Neuronal stem cell (in vitro differentiated cells): Measurements from ENCODE around the gene C1QB.
"Not testable (repeated sequence)": the region's sequence is repeated elsewhere in the genome, so short reads cannot be mapped to it uniquely, and the experiment has no call there.

Experiments used
- DNase-seq: peaks from one replicate; pipeline ENCODE4 v3.0.0-alpha.2; 2013; ENCODE audit warnings: low spot score
- H2AFZ ChIP-seq: one replicate; pipeline ENCODE4 v1.6.1; 2013; ENCODE audit warnings: mild to moderate bottlenecking, low read length, inconsistent platforms
- H2AK5ac ChIP-seq: 2 replicates; pipeline ENCODE4 v1.6.1; 2013; ENCODE audit warnings: low read depth, mild to moderate bottlenecking, inconsistent platforms, low read length, moderate library complexity, mixed read lengths
- H2BK120ac ChIP-seq: 2 replicates; pipeline ENCODE4 v1.6.1; 2013; ENCODE audit warnings: low read depth, mild to moderate bottlenecking, inconsistent platforms, low read length, moderate library complexity, mixed read lengths
- H2BK12ac ChIP-seq: one replicate; pipeline ENCODE4 v1.6.1; 2013; ENCODE audit warnings: low read length, inconsistent platforms
- H2BK15ac ChIP-seq: 2 replicates; pipeline ENCODE4 v1.6.1; 2013; ENCODE audit warnings: mild to moderate bottlenecking, low read length, inconsistent platforms, mixed read lengths
- H2BK5ac ChIP-seq: one replicate; pipeline ENCODE4 v1.6.1; 2013; ENCODE audit warnings: inconsistent platforms, mild to moderate bottlenecking, low read length, moderate library complexity
- H3K14ac ChIP-seq: one replicate; pipeline ENCODE4 v1.6.1; 2013; ENCODE audit warnings: low read length, inconsistent platforms
- H3K18ac ChIP-seq: 2 replicates; pipeline ENCODE4 v1.6.1; 2013; ENCODE audit warnings: low read length, inconsistent platforms
- H3K23ac ChIP-seq: 2 replicates; pipeline ENCODE4 v1.6.1; 2013; ENCODE audit warnings: low read depth, mild to moderate bottlenecking, mixed read lengths, low read length, inconsistent platforms; ENCODE audit not compliant: poor library complexity
- H3K27ac ChIP-seq: replicated peaks from 3 replicates; pipeline ENCODE4 v1.5.1; 2013; ENCODE audit warnings: low read length, inconsistent platforms
- H3K27me3 ChIP-seq, 3 experiments: 2 replicates each; pipeline ENCODE4 v1.6.1; 2013; ENCODE audit warnings: low read length in 3 of 3, mild to moderate bottlenecking in 2 of 3, inconsistent platforms in 1 of 3, low read depth in 1 of 3, mixed read lengths in 1 of 3, moderate library complexity in 1 of 3; ENCODE audit not compliant: control insufficient read depth in 3 of 3, insufficient read depth in 3 of 3
- H3K36me3 ChIP-seq, 2 donors: replicated peaks in 1 of 2; 2 replicates each; pipeline ENCODE4 v1.6.1; 2013; ENCODE audit warnings: low read length in 2 of 2; ENCODE audit not compliant: control insufficient read depth in 2 of 2, insufficient read depth in 2 of 2
- H3K4ac ChIP-seq: 2 replicates; pipeline ENCODE4 v1.6.1; 2013; ENCODE audit warnings: inconsistent platforms, mild to moderate bottlenecking, low read length, moderate library complexity
- H3K4me1 ChIP-seq, 2 donors: 1 replicate in 1 of 2; 2 replicates in 1 of 2; pipeline ENCODE4 v1.6.1; 2013; ENCODE audit warnings: low read length in 2 of 2, low read depth in 1 of 2; ENCODE audit not compliant: control insufficient read depth in 2 of 2, insufficient read depth in 1 of 2
- H3K4me2 ChIP-seq: one replicate; pipeline ENCODE4 v1.6.1; 2013; ENCODE audit warnings: mild to moderate bottlenecking, low read length, inconsistent platforms; ENCODE audit not compliant: insufficient read depth, poor library complexity, severe bottlenecking
- H3K4me3 ChIP-seq, 2 donors: 2 replicates each; pipeline ENCODE4 v1.5.1; 2013; ENCODE audit warnings: low read length in 2 of 2, mild to moderate bottlenecking in 2 of 2, inconsistent platforms in 1 of 2, moderate library complexity in 1 of 2
- H3K79me1 ChIP-seq: one replicate; pipeline ENCODE4 v1.6.1; 2013; ENCODE audit warnings: low read depth, mild to moderate bottlenecking, inconsistent platforms, low read length, moderate library complexity
- H3K9ac ChIP-seq: one replicate; pipeline ENCODE4 v1.6.1; 2013; ENCODE audit warnings: mild to moderate bottlenecking, low read depth, low read length, inconsistent platforms; ENCODE audit not compliant: poor library complexity
- H3K9me3 ChIP-seq, 2 donors: replicated peaks in 1 of 2; 2 replicates each; pipeline versions ENCODE3 to v1.6.1; 2013; ENCODE audit warnings: low read length in 2 of 2, mild to moderate bottlenecking in 2 of 2, inconsistent platforms in 1 of 2, low read depth in 1 of 2, mixed read lengths in 1 of 2, moderate library complexity in 1 of 2; ENCODE audit not compliant: control insufficient read depth in 2 of 2, insufficient read depth in 1 of 2
- H4K8ac ChIP-seq: one replicate; pipeline ENCODE4 v1.6.1; 2013; ENCODE audit warnings: low read depth, mild to moderate bottlenecking, inconsistent platforms, low read length, moderate library complexity
- H4K91ac ChIP-seq: one replicate; pipeline ENCODE4 v1.6.1; 2013; ENCODE audit warnings: low read length, low read depth, mild to moderate bottlenecking, inconsistent platforms; ENCODE audit not compliant: poor library complexity
- WGBS, 2 donors: extraction: QIAGEN DNeasy Blood & Tissue Kit; methylation state at CpG; one replicate each; pipeline ENCODE4 v1.1.7; 2013; ENCODE audit warnings: missing lambda C conversion rate in 2 of 2, mixed read lengths in 1 of 2; ENCODE audit not compliant: insufficient read length in 2 of 2, insufficient replicate concordance in 1 of 2; ENCODE audit errors: extremely low coverage in 2 of 2; 5-methylcytosine and 5-hydroxymethylcytosine counted together

The C1QB gene

GRCh38 chr1:22662986-22663408, 10.0 kb downstream of the C1QB start:
- WGBS, 2 donors: no CpG with 5 or more reads among the region's 8 CpGs
- DNase-seq: no peak
- Histone ChIP-seq H3K9me3 (no peaks in the 10 kb centered on the region), H3K27me3 (peaks cover 0 to 27% (median 0%) of the 10 kb centered on the region in 3 experiments), H3K23ac (no peak overlapping the region), H3K4ac (no peak overlapping the region), H2AK5ac (peak overlapping the region; percentile 14), H3K14ac (no peak overlapping the region), H4K8ac (no peak overlapping the region), H2BK120ac (no peak overlapping the region), H2AFZ (no peak overlapping the region), H2BK12ac (no peak overlapping the region), H3K18ac (no peak overlapping the region), H3K4me3 (peak overlapping the region in 1 of 2 donors; percentile 34), H3K9ac (no peak overlapping the region), H3K79me1 (no peaks in the 10 kb centered on the region), H2BK5ac (no peak overlapping the region), H3K27ac (no peak overlapping the region), H3K36me3 (no peaks in the 10 kb centered on the region), H3K4me1 (peaks cover 0 to 6% of the 10 kb centered on the region in 2 donors), H3K4me2 (no peak overlapping the region), H2BK15ac (no peak overlapping the region), H4K91ac (no peak overlapping the region)

- no peak overlapping the region for H3K9ac ChIP-seq
- no peak overlapping the region for H2BK12ac ChIP-seq
- H3K27ac ChIP-seq: no peak overlapping the region
- no peak overlapping the region for H3K4ac ChIP-seq
- no peak overlapping the region for H3K18ac ChIP-seq
- peak; percentile 47 for DNase-seq
- H3K27me3 ChIP-seq: peaks cover 0 to 30% (median 0%) of the 10 kb centered on the region in 3 experiments
- H3K4me1 ChIP-seq: peaks cover 0 to 6% of the 10 kb centered on the region in 2 donors
- no peak overlapping the region for H2AK5ac ChIP-seq
- no peaks in the 10 kb centered on the region for H3K79me1 ChIP-seq
- H3K14ac ChIP-seq: no peak overlapping the region
- no peak overlapping the region for H3K4me2 ChIP-seq
- H2BK5ac ChIP-seq: no peak overlapping the region
- no peak overlapping the region for H4K8ac ChIP-seq
- H2BK15ac ChIP-seq: no peak overlapping the region
- no CpG with 5 or more reads among the region's 7 CpGs for whole genome bisulfite sequencing, 2 donors
- no peak overlapping the region for H3K23ac ChIP-seq
- H3K9me3 ChIP-seq: no peaks in the 10 kb centered on the region
- no peak overlapping the region for H3K4me3 ChIP-seq
- H3K36me3 ChIP-seq: no peaks in the 10 kb centered on the region
- H2AFZ ChIP-seq: peak overlapping the region; percentile 81
- no peak overlapping the region for H4K91ac ChIP-seq
- H2BK120ac ChIP-seq: no peak overlapping the region
Observed at GRCh38 chr1:22665752-22666151, 12.7 kb downstream of the C1QB start.

- H3K4me2 ChIP-seq: no peak overlapping the region
- no peaks in the 10 kb centered on the region for H3K79me1 ChIP-seq
- no peaks in the 10 kb centered on the region for H3K36me3 ChIP-seq
- H3K9ac ChIP-seq: no peak overlapping the region
- H3K9me3 ChIP-seq: no peaks in the 10 kb centered on the region
- peaks cover 0 to 6% of the 10 kb centered on the region in 2 donors for H3K4me1 ChIP-seq
- no peak overlapping the region for H2BK5ac ChIP-seq
- no peak overlapping the region for H3K18ac ChIP-seq
- no peak overlapping the region for H2BK12ac ChIP-seq
- H2BK120ac ChIP-seq: no peak overlapping the region
- H3K27me3 ChIP-seq: peaks cover 0 to 29% (median 0%) of the 10 kb centered on the region in 3 experiments
- no peak overlapping the region for H3K27ac ChIP-seq
- no peak overlapping the region for H3K23ac ChIP-seq
- H2AK5ac ChIP-seq: no peak overlapping the region
- no peak overlapping the region for H2BK15ac ChIP-seq
- H4K8ac ChIP-seq: no peak overlapping the region
- no peak overlapping the region for H4K91ac ChIP-seq
- no peak for DNase-seq
- H3K4me3 ChIP-seq: no peak overlapping the region
- H3K4ac ChIP-seq: no peak overlapping the region
- no CpG with 5 or more reads among the region's 2 CpGs for WGBS, 2 donors
- H3K14ac ChIP-seq: no peak overlapping the region
- no peak overlapping the region for H2AFZ ChIP-seq
Observed at GRCh38 chr1:22666412-22666811, 13.4 kb downstream of the C1QB start.

DNA sequence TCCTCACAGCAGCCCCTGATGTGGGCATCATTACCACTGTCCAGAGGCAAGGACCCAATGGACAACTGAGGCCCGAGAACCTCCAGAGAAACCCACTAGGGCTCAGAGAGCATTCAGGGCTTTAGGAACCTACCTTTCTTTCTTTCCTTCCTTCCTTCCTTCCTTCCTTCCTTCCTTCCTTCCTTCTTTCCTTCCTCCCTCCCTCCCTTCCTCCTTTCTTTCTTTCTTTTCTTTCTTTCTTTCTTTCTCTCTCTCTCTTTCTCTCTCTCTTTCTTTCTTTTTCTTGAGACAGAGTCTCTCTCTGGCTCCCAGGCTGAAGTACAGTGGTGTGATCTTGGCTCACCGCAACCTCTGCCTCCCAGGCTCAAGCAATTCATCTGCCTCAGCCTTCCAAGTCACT, 15.8 kb downstream of the C1QB start:
- not testable (repeated sequence) for H3K18ac ChIP-seq, H4K91ac ChIP-seq, H2AFZ ChIP-seq, H3K14ac ChIP-seq, H3K4ac ChIP-seq, H3K4me2 ChIP-seq, H3K9me3 ChIP-seq, H2BK15ac ChIP-seq, H2BK5ac ChIP-seq, H3K9ac ChIP-seq, H2BK120ac ChIP-seq, H4K8ac ChIP-seq, DNase-seq, H3K36me3 ChIP-seq, H3K27ac ChIP-seq, H3K4me3 ChIP-seq, H3K23ac ChIP-seq, H2BK12ac ChIP-seq, H2AK5ac ChIP-seq, H3K79me1 ChIP-seq
- Histone ChIP-seq H3K27me3 (peaks cover 0 to 29% (median 0%) of the 10 kb centered on the region in 3 experiments), H3K4me1 (peaks cover 9 to 18% of the 10 kb centered on the region in 2 donors)
- no CpG with 5 or more reads among the region's 2 CpGs for WGBS, 2 donors
